ENCODE data around the gene HCN2. TPM values are rescaled to one million over a fixed set of nuclear protein-coding genes. Genes with fewer than 3 reads are reported as not detected.

Gene HCN2
- total RNA-seq, 1 experiment from 2014 or later: 13.1 TPM

DNA sequence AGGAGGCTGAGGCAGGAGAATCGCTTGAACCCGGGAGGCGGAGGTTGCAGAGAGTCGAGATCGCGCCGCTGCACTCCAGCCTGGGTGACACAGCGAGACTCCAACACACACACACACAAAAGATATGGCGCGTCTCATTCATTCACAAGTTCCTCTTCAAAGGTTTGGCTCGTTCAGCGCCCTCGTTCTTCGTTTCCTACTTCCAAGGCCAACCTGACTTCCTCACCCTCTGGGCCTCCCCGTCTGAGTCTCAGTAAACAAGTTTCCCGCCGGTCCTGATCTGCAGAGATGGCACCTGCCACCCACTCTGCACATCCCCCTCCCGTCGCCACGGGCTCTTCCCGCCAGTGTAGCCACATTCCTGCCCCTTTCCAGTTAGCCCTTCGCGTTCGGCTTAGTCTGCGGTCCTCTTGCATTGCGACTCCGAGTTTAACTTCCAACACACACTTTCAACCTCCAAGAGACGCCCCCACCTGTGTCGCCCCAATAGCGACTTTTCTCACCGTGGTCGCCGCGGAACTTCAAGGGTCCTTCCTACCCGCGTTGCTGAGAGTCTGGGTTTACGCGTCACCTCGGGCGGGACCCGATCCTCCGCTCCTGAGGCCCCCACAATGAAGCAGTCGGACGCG is 18.6 kb upstream of the HCN2 start:
- no peak for TF ChIP-seq EZH2 (IDR thresholded peaks at IDR 0.05; ENCODE audit: borderline replicate concordance, low read depth, low read length, poor library complexity, severe bottlenecking)
- TF ChIP-seq, protein P1, sequence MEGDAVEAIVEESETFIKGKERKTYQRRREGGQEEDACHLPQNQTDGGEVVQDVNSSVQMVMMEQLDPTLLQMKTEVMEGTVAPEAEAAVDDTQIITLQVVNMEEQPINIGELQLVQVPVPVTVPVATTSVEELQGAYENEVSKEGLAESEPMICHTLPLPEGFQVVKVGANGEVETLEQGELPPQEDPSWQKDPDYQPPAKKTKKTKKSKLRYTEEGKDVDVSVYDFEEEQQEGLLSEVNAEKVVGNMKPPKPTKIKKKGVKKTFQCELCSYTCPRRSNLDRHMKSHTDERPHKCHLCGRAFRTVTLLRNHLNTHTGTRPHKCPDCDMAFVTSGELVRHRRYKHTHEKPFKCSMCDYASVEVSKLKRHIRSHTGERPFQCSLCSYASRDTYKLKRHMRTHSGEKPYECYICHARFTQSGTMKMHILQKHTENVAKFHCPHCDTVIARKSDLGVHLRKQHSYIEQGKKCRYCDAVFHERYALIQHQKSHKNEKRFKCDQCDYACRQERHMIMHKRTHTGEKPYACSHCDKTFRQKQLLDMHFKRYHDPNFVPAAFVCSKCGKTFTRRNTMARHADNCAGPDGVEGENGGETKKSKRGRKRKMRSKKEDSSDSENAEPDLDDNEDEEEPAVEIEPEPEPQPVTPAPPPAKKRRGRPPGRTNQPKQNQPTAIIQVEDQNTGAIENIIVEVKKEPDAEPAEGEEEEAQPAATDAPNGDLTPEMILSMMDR (conservative IDR thresholded peaks at IDR 0.05; ENCODE audit: low read depth, low read length): no peak
- Histone ChIP-seq H3K27ac (ENCODE audit: low read depth, low read length, poor library complexity, severe bottlenecking) (peak overlapping the region; percentile 97), H3K9me3 (ENCODE audit: low read depth, low read length, poor library complexity, severe bottlenecking) (no peaks in the 10 kb centered on the region), H3K36me3 (ENCODE audit: insufficient read depth, low read length, poor library complexity, severe bottlenecking) (no peaks in the 10 kb centered on the region), H3K27me3 (replicated peaks; ENCODE audit: insufficient read depth, low read depth, low read length, poor library complexity) (no peaks in the 10 kb centered on the region), H3K4me1 (ENCODE audit: insufficient read depth, low read length, poor library complexity, severe bottlenecking) (peaks cover 27% of the 10 kb centered on the region), H3K4me3 (ENCODE audit: low read depth, low read length, poor library complexity, severe bottlenecking) (peak overlapping the region; percentile 99)
- ChIA-PET POLR2A (ENCODE audit: low non-redundant PET) (interaction anchor here (0.9 kb wide), 1 partner anchor 635 kb away, joined by 3 read pairs; the partner anchor contains the start of gene STK11), CTCF (no interaction called here)
- intact Hi-C loops (cut with micrococcal nuclease; ENCODE audit: unreplicated experiment): loop anchor here (5.0 kb wide), 1 partner anchor 39 kb away; the partner anchor contains the start of gene CDC34
- DNase-seq (ENCODE audit: low spot score): peak; percentile 86
- BruUV-seq (replicated peaks): TSS peak; percentile 83

DNA sequence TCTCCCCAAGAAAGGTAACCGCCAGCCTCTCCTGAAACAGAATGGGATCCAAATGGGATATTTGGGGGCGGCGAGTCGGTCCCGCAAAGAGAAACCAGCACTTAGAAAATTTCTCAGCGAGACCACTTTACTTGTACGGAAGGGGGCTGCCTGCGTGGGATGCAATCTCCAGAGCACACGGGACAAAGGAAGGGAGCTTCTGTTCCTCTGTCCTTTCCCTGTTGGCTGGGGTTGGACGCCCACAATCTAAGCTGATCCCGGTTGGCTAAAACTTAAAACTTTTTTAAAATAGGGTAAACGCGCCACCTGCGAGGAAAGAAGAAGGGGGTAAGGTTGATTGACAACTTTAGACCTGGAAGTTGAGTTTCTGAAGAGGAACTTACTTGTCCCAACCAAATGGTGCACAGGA is 18.1 kb upstream of the HCN2 start:
- ChIA-PET POLR2A (ENCODE audit: low non-redundant PET) (interaction anchor here (0.5 to 0.9 kb wide), 2 partner anchors 334 to 634 kb away, joined by 3 to 5 read pairs; partner anchors contain the start of gene STK11), CTCF (no interaction called here)
- TSS peak; percentile 13 for BruUV-seq (replicated peaks)
- no peaks in the 10 kb centered on the region for H3K27me3 ChIP-seq (replicated peaks; ENCODE audit: insufficient read depth, low read depth, low read length, poor library complexity)
- H3K4me3 ChIP-seq (ENCODE audit: low read depth, low read length, poor library complexity, severe bottlenecking): peak overlapping the region; percentile 99
- TF ChIP-seq, protein P1 (conservative IDR thresholded peaks at IDR 0.05; ENCODE audit: low read depth, low read length): no peak
- no peak for TF ChIP-seq EZH2 (IDR thresholded peaks at IDR 0.05; ENCODE audit: borderline replicate concordance, low read depth, low read length, poor library complexity, severe bottlenecking)
- H3K27ac ChIP-seq (ENCODE audit: low read depth, low read length, poor library complexity, severe bottlenecking): peak overlapping the region; percentile 97
- no peaks in the 10 kb centered on the region for H3K36me3 ChIP-seq (ENCODE audit: insufficient read depth, low read length, poor library complexity, severe bottlenecking)
- peaks cover 27% of the 10 kb centered on the region for H3K4me1 ChIP-seq (ENCODE audit: insufficient read depth, low read length, poor library complexity, severe bottlenecking)
- H3K9me3 ChIP-seq (ENCODE audit: low read depth, low read length, poor library complexity, severe bottlenecking): no peaks in the 10 kb centered on the region
- DNase-seq (ENCODE audit: low spot score): peak; percentile 80
- intact Hi-C loops (cut with micrococcal nuclease; ENCODE audit: unreplicated experiment): loop anchor here (5.0 kb wide), 1 partner anchor 39 kb away; the partner anchor contains the start of gene CDC34

GRCh38 chr19:572140-572742 is 17.4 kb upstream of the HCN2 start, which contains the start of gene BSG:
BSG (plus strand) TSS chr19:572596; CDS start chr19:572635, 39 bp downstream.
- ChIA-PET CTCF (no interaction called here), POLR2A (ENCODE audit: low non-redundant PET) (interaction anchor here (0.5 to 0.9 kb wide), 2 partner anchors 333 to 634 kb away, joined by 3 to 5 read pairs; partner anchors contain the start of gene STK11)
- no peaks in the 10 kb centered on the region for H3K9me3 ChIP-seq (ENCODE audit: low read depth, low read length, poor library complexity, severe bottlenecking)
- H3K4me1 ChIP-seq (ENCODE audit: insufficient read depth, low read length, poor library complexity, severe bottlenecking): peaks cover 20% of the 10 kb centered on the region
- H3K27me3 ChIP-seq (replicated peaks; ENCODE audit: insufficient read depth, low read depth, low read length, poor library complexity): no peaks in the 10 kb centered on the region
- no peaks in the 10 kb centered on the region for H3K36me3 ChIP-seq (ENCODE audit: insufficient read depth, low read length, poor library complexity, severe bottlenecking)
- peak within 1 kb of the TSS; percentile 99 for H3K4me3 ChIP-seq (ENCODE audit: low read depth, low read length, poor library complexity, severe bottlenecking)
- intact Hi-C loops (cut with micrococcal nuclease; ENCODE audit: unreplicated experiment): loop anchor here (5.0 kb wide), 1 partner anchor 40 kb away; the partner anchor contains the start of gene CDC34
- peak within 1 kb of the TSS; percentile 97 for H3K27ac ChIP-seq (ENCODE audit: low read depth, low read length, poor library complexity, severe bottlenecking)
- DNase-seq (ENCODE audit: low spot score): peak; percentile 99
- BruUV-seq (replicated peaks): no TSS peak
- TF ChIP-seq, protein P1 (conservative IDR thresholded peaks at IDR 0.05; ENCODE audit: low read depth, low read length): no peak
- no peak for TF ChIP-seq EZH2 (IDR thresholded peaks at IDR 0.05; ENCODE audit: borderline replicate concordance, low read depth, low read length, poor library complexity, severe bottlenecking)

Data from A673 (cell line).